Neural crest cell (in vitro differentiated cells): Measurements from ENCODE around the gene HPGD. TPM values are rescaled to one million over a fixed set of nuclear protein-coding genes. Genes with fewer than 3 reads are reported as not detected.

ENCODE experiments used
- DNase-seq: peaks from one replicate; pipeline ENCODE4 v3.0.0; 2021; ENCODE audit warnings: low read depth, mixed read lengths, low spot score
- H3K27ac Mint-ChIP-seq: one replicate; pipeline ENCODE4 v1.8.0; 2021; ENCODE audit warnings: mild to moderate bottlenecking, mixed read lengths; ENCODE audit not compliant: unreplicated experiment
- H3K27me3 Mint-ChIP-seq: 2 replicates; pipeline ENCODE4 v1.8.0; 2021; ENCODE audit warnings: low read depth, mild to moderate bottlenecking, mixed read lengths
- H3K36me3 Mint-ChIP-seq: 2 replicates; pipeline ENCODE4 v1.8.0; 2021; ENCODE audit warnings: low read depth, mild to moderate bottlenecking, mixed read lengths
- H3K4me1 Mint-ChIP-seq: 2 replicates; pipeline ENCODE4 v1.8.0; 2021; ENCODE audit warnings: mixed read lengths
- H3K4me3 Mint-ChIP-seq: one replicate; pipeline ENCODE4 v1.8.0; 2021; ENCODE audit warnings: mild to moderate bottlenecking, mixed read lengths
- H3K9me3 Mint-ChIP-seq: 2 replicates; pipeline ENCODE4 v1.8.0; 2021; ENCODE audit warnings: mixed read lengths
- CTCF ChIP-seq: fragments of 200-600 bp; sonication (generic); conservative IDR thresholded peaks from 2 replicates; pipeline ENCODE4 v1.5.0; 2021; ENCODE audit warnings: antibody characterized with exemption, mild to moderate bottlenecking
- total RNA-seq: library from RNA; stranded (reverse); gene quantifications from 2 replicates; pipeline ENCODE4 v1.2.1, GENCODE V29; 2021

HPGD gene
- total RNA-seq, 1 donor from 2014 or later = not detected

- no peak for TF ChIP-seq CTCF
- H3K9me3 Mint-ChIP-seq = no peaks in the 10 kb centered on the region
- no peak overlapping the region for H3K4me3 Mint-ChIP-seq
- no peaks in the 10 kb centered on the region for H3K4me1 Mint-ChIP-seq
- no peak overlapping the region for H3K27ac Mint-ChIP-seq
- no peaks in the 10 kb centered on the region for H3K36me3 Mint-ChIP-seq
- H3K27me3 Mint-ChIP-seq = no peaks in the 10 kb centered on the region
- DNase-seq = no peak
These were observed 71.5 kb downstream of the HPGD start for GRCh38 chr4:174450786-174451125.

- Mint-ChIP-seq H3K36me3 (no peaks in the 10 kb centered on the region), H3K4me1 (no peaks in the 10 kb centered on the region), H3K27me3 (no peaks in the 10 kb centered on the region), H3K9me3 (no peaks in the 10 kb centered on the region), H3K27ac (no peak overlapping the region), H3K4me3 (no peak overlapping the region)
- TF ChIP-seq CTCF = no peak
- DNase-seq = no peak
These were observed 72.1 kb downstream of the HPGD start for GRCh38 chr4:174449944-174450785.

GRCh38 chr4:174449152-174449551 lies 73.1 kb downstream of the HPGD start:
- Mint-ChIP-seq H3K4me1 (no peaks in the 10 kb centered on the region), H3K4me3 (no peak overlapping the region), H3K36me3 (no peaks in the 10 kb centered on the region), H3K27me3 (no peaks in the 10 kb centered on the region), H3K9me3 (no peaks in the 10 kb centered on the region), H3K27ac (no peak overlapping the region)
- no peak for TF ChIP-seq CTCF
- no peak for DNase-seq

- H3K4me1 Mint-ChIP-seq = no peaks in the 10 kb centered on the region
- H3K27me3 Mint-ChIP-seq = no peaks in the 10 kb centered on the region
- TF ChIP-seq CTCF = no peak
- H3K36me3 Mint-ChIP-seq = no peaks in the 10 kb centered on the region
- H3K9me3 Mint-ChIP-seq = no peaks in the 10 kb centered on the region
- H3K4me3 Mint-ChIP-seq = no peak overlapping the region
- no peak overlapping the region for H3K27ac Mint-ChIP-seq
- no peak for DNase-seq
These were observed 77.9 kb downstream of the HPGD start for GRCh38 chr4:174444390-174444789.

Other genes starting within 250 kb of the HPGD start
- 9.9 and 12.6 TPM in 2 replicates for gene FBXO8, start 238.8 kb downstream of the HPGD start, total RNA-seq
- 18.4 and 19.8 TPM in 2 replicates for gene CEP44, start 238.6 kb downstream of the HPGD start, total RNA-seq